HG03460 (cell line): ENCODE measurements around the gene ODC1.
A peak's percentile ranks its signal among the peaks of the same experiment; 100 is the strongest.
"Not testable (repeated sequence)": the region's sequence is repeated elsewhere in the genome, so short reads cannot be mapped to it uniquely, and the experiment has no call there.

Experiments
- ATAC-seq: cut with Tn5 transposase; IDR thresholded peaks from one replicate; pipeline ENCODE4 v1.9.1; 2021; ENCODE audit not compliant: unreplicated experiment

The ODC1 gene

DNA sequence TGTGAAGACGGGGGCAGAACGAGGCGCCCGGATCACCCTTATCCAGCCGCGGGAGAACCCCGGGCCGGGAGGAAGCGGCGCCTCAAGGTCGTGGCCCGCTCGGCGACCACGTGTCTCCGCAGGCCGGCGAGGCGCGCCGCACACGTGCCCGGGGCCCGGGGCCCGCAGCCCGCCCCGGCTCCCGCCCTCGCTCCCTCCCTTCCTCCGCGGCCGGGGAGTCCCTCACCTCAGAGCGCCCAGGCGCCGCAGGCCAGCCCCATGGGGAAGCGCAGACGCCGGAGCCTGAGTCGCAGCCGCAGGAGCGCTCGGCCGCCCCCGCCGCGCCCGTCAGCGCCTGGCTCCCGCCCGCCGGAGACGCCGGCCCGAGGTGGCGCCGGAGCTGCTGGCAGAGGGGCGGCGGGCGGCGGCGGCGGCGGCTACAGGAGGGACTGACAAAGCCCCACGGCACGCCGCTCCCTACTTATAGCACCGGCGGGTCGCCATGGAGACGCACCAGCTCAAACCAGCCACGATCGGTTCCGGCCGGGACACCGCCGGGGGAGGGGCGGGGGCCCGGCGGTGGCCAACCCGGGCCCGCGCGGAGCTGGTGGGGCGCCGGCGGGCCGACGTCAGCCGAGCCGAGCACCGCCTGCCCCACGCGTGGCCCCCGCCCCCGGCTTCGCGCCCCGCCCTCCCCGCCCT, at the start of gene ODC1:
TSS of gene ODC1 (minus strand) at position 433 of the 681 bp plus-strand sequence. CDS start 3,295 bp downstream, outside the sequence.
- peak; percentile 60 for ATAC-seq

DNA sequence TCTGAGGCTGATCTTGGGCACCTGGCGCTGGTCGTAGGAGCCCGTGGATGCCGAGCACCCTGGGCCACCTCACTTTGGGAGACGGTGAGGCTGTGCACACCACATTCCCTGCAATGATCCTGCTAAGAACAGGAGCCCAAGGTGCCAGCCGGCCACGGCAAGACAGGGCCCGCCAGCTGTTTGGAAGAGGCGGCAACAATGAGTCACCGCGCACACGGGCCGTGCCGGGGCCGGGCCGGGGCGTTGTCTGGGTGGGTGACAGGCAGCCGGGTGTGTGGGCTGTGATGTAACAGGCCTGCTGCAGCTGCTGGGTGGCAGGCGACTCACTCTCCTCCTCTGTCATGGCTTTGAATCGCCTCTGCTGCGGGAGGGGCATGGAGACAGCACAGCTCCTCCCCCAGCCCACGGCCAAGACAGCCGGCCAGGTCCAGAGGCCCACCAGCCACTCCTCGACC, 49.7 kb upstream of the ODC1 start:
- ATAC-seq: no peak

DNA sequence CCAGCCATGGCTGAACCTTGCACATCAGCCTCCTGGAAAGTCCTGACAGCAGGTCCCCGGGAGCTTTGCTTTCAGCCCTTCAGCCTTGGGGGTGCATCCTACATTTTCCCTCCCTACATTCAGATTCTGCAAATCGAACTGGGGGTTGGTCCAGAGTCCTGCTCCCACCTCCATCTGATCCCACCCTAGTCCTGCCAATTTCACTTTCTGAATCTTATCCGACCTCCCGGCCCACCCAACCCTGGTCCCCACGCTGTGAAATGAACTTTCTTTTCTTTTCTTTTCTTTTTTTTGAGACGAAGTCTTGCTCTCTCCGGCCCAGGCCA, 47.8 kb upstream of the ODC1 start:
- no peak for ATAC-seq

DNA sequence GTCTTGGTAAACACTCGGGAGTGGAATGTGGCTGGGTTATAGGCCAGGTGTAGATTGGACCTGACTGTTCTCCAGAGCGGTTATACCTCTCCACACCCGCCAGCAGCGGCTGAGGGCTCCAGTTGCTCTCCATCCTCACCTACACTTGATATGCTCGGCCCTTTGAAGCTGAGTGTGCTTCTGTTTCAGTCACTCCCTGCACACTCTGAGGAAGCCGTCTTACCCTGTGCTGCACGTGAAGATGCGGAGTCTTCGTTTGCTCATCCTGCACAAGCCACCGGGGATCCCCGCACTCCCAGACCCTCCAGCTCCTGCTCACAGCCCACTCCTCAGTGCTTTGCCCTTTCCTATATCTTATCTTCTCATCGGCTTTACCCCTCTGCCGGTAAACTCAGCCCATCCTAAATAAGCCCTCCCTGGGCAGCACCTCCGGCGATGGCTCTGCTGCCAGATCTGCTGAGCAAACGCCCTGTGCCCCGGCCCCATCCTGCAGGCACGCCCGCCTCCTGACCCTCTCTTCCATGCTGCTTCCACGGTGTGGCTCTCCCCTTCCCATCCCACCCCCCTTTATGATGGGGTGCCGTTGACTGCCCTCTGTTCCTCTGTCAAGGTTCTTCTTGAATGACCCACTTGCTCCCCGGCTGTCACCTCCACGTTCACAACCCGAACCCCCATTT, 47.3 kb upstream of the ODC1 start:
- ATAC-seq: no peak

DNA sequence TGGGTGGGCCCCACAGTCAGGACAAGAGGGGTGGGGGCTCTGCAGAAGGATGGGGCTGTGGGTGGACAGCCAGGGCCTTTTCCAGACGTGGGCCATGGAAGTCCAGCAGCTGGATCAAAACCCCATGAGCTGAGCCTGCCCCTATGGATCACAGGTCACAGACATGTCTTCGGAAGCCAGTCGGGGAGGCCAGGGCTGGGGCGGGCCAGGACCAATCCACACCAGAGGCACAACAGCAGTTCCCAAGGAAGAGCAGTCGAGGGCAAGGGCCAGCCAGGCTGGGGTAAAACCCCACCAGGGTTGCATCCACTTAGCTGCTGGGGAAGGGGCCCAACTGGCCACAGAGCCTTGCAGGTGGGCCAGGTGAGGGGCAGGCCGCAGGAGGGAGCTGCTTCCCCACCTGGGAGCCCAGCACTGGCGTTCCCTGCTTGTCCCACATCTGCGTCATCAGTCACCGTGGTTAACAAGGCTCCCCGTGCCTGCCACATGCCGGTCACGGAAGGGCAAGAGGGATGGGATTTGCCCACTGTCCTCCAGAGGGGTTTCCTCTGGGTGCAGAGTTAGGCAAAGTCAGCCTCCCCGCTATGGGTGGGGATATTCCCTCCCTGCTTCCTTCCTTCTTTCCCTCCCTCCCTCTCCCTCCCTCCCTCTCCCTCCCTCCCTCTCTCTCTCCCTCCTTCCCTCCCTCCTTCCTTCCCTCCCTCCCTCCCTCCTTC, 46.4 kb upstream of the ODC1 start:
- no peak for ATAC-seq

DNA sequence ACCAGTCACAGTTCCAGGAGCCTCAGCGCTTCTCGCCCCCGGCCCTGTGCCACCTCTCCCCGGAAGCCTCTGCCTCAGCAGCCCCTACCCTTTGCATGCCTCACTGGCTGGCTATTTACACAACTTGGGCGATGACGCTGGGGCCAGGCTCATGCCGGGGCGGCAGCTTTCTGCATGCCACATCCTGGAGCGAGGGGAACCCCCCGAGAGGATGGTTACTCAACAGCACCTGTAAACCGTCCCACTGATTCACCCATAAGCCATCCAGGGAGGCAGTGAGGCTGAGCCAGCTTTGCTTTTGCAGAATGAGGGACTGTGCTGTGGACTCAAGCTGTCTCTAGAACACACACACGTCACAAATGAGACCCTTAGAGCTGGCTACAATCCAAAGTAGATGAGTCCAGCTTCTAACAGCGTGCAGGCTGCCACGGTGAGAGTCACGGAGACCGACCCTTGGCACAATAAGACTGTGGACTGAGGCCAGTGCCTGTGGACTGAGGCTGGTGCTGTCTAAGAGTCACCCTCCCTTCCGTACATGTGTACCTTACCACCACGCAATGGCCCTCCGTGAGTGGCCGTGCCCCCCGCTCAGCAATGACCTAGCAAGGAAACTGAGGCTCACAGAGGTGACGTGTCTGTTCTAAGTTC, 45.6 kb upstream of the ODC1 start:
- peak; percentile 98 for ATAC-seq

DNA sequence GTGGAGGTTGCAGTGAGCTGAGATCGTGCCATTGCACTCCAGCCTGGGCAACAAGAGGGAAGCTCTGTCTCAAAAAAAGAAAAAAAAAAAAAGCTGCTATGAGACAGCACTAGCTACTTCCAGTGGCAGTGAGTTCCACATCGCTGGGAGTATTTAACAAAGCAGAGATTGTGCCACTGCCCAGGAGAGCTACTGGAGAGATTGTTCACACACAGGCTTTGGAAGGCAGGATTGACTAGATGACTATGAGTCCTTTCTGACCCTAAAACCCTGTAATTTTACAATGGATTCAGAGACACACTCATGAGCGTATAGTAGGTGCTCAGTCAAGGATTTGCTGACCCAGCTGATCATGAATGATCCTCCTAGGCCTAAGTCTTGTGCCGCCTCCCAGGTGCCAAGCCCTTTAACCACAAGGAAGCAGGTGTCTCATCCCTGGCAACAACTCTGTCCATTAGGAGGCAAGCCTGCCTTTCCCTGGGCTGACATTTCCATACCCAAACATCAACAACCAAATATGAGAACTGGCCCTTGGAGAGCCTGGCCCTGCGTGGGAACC, 45.0 kb upstream of the ODC1 start:
- ATAC-seq: no peak

DNA sequence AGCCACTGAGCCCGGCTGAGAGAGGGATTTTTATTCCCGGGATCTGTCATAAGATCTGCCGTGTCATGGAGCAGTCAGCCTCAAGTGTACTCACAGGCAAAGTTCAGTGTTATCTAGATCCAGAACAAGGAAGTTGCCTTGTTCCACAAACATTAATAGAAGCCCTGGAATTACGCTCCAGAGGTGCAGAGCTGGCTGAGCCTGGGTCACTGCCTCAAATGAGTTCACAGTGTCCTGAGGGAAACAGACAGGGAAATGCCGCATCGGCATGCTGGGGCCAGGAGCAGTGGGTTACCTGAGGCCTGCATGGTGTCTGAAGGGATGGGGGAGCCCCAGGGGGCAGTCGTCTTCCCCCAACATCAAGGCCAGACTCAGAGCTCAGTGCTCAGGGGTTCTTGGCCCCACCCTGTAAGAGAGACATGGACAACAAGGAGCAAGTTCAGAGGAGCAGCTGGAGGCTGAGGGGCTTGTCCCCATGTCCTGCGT, 42.7 kb upstream of the ODC1 start:
- ATAC-seq: no peak

DNA sequence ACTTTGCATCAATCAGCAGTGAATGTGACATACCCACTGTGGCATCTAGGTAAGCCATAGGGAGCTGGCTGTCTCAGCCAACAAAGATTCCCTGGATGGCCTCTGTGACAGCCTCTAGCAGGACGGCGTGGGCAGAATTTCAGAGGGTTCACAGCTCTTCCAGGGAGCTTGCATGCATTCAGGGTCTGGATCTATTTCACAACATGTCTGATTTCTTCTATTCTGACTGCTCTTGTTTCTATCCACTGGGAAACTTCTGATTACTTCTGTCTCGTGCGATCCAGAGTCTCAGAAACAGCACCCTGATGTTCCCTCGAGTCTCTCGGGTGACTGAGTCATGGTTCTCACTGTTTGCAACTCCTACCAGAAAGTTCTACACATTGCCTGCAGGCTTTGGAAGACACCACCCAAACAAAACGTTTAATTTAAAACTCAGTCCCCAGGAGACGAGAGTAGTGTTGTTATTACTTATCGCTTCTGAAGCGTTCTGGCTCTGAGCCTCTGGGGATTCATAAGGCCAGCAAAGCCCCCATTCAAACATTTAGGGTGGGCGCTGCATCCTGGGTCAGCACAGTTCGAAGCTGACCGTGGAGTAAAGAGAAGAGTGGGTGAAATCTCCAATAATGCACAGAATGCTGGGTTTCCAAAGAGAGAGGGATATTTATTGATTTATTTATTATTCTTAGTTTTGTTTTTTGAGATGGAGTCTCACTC, 41.9 kb upstream of the ODC1 start:
- no peak for ATAC-seq

DNA sequence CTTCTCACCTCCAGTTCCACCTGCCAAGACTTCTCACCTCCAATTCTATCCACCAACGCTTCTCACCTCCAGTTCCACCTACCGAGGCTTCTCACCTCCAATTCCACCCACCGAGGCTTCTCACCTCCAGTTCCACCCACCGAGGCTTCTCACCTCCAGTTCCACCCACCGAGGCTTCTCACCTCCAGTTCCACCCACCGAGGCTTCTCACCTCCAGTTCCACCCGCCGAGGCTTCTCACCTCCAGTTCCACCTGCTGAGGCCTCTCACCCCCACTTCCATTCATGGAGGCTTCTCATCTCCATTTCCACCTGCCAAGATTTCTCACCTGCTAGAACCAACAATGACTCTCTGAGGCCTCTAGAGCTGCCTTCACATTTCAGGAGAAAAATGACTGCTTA, 40.0 kb upstream of the ODC1 start:
- not testable (repeated sequence) for ATAC-seq

DNA sequence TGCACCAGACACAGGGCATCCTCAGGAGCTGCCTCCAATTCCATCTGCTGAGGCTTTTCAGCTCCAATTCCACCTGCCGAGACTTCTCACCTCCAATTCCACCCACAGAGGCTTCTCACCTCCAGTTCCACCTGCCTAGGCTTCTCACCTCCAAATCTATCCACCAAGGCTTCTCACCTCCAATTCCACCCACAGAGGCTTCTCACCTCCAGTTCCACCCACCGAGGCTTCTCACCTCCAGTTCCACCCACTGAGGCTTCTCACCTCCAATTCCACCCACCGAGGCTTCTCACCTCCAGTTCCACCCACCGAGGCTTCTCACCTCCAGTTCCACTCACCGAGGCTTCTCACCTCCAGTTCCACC, 39.6 kb upstream of the ODC1 start:
- ATAC-seq: not testable (repeated sequence)

DNA sequence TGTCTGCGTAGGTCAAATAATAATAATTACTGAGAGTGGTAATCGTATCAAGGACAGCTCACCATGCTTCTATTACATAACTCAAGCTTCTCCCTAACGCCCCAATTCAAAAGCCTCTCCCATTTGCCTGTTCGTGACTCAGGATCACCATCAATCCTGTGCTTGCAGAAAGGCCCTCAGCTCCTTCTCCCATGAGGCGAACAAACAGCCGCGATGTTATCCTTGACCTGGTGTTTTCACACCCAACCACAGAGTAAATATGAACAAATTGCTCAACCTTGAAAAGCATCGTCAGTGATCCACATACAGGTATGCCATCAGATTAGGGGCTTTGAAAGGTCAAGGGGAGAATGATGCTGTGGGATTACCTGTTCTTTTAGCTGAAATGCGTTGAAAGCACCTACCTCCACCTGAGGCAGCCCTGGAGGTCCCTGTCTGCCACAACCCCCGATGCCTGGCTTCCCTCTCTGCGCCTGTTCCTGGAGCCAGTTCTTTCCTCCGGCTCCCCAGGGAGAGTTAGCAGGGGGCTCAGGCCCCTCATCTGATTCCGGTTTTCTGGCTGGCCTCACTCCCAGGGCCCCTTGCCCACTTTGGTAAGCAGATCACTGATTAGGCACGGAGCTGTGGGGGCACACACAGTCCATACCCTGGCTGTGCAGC, 39.1 kb upstream of the ODC1 start:
- no peak for ATAC-seq

DNA sequence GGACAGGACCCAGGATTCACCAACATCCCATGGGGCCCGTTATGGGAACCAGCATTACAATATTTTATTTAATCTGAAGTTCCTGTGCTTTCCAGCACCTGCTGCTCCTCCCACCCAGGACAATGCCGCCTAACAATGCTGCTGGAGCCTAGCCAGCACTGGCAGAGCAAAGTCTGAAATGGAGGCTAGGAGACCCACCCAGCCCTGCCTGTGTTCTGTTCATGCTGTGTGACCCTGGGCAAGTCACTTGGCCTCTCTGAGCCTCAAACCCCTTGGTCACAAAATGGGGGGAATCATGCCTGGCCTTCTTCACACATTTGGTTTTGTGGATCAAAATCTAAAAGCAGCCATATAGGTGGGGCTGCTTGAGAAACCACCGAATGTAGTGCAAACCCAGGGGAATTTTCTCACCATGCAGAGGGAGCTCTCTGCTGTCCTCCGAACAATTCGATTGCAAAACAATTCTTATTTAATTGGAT, 38.5 kb upstream of the ODC1 start:
- ATAC-seq: no peak

DNA sequence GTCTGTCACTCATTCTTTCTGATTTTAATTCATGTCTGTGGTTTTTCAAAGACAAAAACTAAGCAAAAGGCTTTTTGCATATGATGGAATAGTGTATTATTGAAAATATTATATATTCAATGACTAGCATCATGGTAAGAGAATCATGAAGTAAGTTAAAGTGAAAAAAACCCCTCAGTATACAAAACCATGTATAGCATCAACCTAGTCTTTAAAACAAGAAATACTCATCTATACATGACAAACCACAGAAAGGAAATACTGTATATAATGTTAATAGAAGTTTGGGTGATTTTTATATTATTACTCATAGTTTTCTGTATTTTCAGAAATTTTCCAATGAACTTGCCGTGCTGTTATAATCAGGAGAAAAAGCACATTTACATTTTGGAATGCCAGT, 38.0 kb upstream of the ODC1 start:
- no peak for ATAC-seq

DNA sequence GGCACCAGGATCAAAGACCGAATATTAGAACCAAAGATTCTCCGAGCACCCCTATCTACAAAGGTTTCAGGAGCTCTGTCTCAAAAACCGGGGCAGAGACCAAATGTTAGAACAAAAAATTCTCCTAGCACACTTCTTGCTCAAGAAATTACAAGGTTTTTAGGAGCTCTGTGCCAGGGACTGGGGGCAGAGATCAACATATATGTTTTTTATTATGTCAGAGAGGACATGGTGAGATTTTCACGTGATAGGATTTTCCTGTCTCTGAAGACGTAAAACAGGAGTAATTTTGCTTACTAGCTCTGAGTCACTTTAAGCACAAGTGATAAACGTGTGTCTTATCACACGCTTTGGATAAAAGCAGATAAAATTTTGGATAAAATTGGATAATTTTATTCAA, 34.8 kb upstream of the ODC1 start:
- ATAC-seq: no peak

DNA sequence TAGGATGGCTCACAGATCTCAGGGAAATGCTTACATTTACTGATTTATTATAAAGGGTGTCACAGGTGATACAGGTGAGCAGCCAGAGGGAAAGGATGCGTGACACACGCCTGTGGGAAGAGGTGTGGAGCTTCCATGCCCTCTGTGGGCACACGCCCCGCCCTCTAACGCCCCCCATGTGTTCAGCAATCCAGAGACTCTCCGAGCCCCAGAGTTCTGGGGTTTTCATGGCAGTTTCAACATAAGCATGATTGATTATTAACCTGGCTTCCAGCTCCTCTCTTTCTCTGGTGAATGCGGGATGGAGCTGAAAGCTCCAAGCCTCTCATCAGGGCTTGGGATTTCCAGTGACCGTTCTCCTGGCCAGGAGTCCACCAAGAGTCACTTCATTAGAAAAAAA, 34.3 kb upstream of the ODC1 start:
- ATAC-seq: no peak

DNA sequence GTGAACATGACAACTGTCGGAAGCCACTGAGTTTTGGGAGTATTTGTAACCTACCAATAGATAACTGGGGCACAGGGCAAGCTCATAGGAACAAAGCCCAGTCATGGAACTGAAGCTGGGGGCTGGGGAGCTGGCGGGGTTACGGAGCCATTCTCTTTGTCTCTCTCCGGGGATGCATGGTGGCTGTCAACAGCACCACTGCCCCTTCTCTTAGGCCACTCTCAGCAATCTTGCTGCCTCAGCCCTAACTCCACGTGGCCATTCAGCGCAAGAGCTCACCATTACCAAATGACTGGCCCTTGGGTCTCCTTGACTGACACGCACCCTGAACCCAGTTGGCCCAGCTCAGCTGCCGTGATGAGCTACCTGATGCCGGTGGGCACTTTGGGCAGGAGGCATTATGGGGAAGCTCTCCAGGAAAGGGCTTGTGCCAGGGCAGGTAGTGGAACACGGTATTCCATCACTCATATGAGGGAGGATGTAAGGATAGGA, 33.6 kb upstream of the ODC1 start:
- no peak for ATAC-seq

DNA sequence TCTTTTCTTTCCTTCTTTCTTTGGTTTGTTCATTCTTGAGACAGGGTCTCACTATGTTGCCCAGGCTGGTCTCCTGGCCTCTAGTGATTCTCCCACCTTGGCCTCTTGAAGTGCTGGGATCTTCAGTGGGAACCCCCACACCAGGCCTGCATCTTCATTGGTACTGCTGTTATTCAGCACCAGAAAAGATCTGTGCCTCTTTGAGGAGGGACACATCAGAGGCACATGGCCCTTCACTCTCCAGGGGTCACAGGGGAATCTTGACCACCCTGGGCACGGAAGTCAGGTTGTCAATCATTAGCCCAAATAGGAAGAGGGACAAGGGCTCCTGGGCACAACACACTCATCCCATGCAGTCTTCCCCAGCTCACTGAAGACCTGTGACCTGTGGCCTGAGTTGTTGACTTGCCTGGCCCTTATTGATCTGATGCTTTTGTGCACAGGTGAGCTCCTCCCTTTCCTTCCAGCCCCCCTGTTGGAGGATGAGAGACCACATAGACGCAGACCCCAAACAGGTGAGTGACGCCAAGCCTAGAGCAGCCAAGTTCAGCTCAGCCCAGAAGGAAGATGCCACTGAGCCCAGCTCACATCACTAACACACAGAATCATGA, 33.0 kb upstream of the ODC1 start:
- no peak for ATAC-seq

DNA sequence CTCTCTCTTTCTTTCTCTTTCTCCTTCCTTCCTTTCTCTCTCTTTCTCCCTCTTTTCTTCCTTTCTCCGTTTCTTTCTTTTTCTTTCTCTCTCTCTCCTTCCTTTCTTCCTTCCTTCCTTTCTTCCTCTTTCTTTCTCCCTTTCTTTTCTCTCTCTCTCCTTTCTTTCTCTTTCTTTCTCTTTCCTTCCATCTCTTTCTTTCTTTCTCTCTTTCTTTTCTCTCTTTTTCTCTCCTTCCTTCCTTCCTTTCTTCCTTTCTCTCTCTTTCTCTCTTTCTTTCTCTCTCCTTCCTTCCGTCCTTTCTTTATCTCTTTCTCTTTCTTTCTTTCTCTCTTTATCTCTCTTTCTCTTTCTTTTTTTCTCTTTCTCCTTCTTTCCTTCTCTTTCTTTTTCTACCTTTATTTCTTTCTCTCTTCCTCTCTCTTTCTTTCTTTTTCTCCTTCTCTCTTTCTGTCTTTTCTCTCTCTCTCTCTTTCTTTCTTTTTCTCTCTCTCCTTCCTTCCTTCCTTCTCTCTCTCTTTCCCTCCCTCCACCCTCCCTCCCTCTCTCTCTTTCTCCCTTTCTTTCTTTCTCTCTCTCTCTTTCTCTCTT, 32.3 kb upstream of the ODC1 start:
- ATAC-seq: no peak
